ENCODE data around the gene HDGFL2. TPM values are rescaled to one million over a fixed set of nuclear protein-coding genes. Genes with fewer than 3 reads are reported as not detected.

Gene HDGFL2
- total and polyA plus RNA-seq, 12 donors, result 22.0 to 74.7 (median 35.7) TPM

GRCh38 chr19:4519521-4520277, 47.6 kb downstream of the HDGFL2 start:
- intact Hi-C loops (cut with DNase I), result loop anchor here in 1 of 2 donors (10.0 kb wide), 1 partner anchor 255 kb away; no protein-coding TSS in a partner anchor
- no peak overlapping the region for H3K4me3 ChIP-seq
- H3K27ac ChIP-seq, result no peak overlapping the region
- no peaks in the 10 kb centered on the region for H3K27me3 ChIP-seq
- no peaks in the 10 kb centered on the region for H3K9me3 ChIP-seq (replicated peaks in 1 of 3)
- H3K4me1 ChIP-seq (replicated peaks in 1 of 2), result no peaks in the 10 kb centered on the region
- no peaks in the 10 kb centered on the region for H3K36me3 ChIP-seq (replicated peaks in 1 of 2)
- WGBS, 4 donors, result 61 to 85% (median 71%) methylated on average over 7 to 9 of the region's 9 CpGs
- DNase-seq, result no peak
- TF ChIP-seq POLR2A (IDR thresholded peaks at IDR 0.05), result no peak
- no peak for TF ChIP-seq CTCF (IDR thresholded peaks at IDR 0.05)

GRCh38 chr19:4521170-4521887, 49.2 kb downstream of the HDGFL2 start:
- H3K27ac ChIP-seq, result no peak overlapping the region
- no peak overlapping the region for H3K4me3 ChIP-seq
- no peaks in the 10 kb centered on the region for H3K9me3 ChIP-seq (replicated peaks in 1 of 3)
- intact Hi-C loops (cut with DNase I), result loop anchor here in 1 of 2 donors (10.0 kb wide), 1 partner anchor 257 kb away; no protein-coding TSS in a partner anchor
- no peaks in the 10 kb centered on the region for H3K27me3 ChIP-seq
- TF ChIP-seq CTCF (IDR thresholded peaks at IDR 0.05) (no peak), POLR2A (IDR thresholded peaks at IDR 0.05) (no peak)
- no peaks in the 10 kb centered on the region for H3K4me1 ChIP-seq (replicated peaks in 1 of 2)
- H3K36me3 ChIP-seq (replicated peaks in 1 of 2), result no peaks in the 10 kb centered on the region
- no peak for DNase-seq
- WGBS, 4 donors, result 70 to 81% (median 75%) methylated on average over 11 of the region's 11 CpGs

GRCh38 chr19:4521888-4522242, 49.8 kb downstream of the HDGFL2 start:
- no peaks in the 10 kb centered on the region for H3K36me3 ChIP-seq (replicated peaks in 1 of 2)
- no peaks in the 10 kb centered on the region for H3K4me1 ChIP-seq (replicated peaks in 1 of 2)
- DNase-seq, result no peak
- H3K27ac ChIP-seq, result no peak overlapping the region
- no peaks in the 10 kb centered on the region for H3K27me3 ChIP-seq
- WGBS, 4 donors, result 75 to 87% (median 82%) methylated on average over 4 to 5 of the region's 5 CpGs
- intact Hi-C loops (cut with DNase I), result loop anchor here in 1 of 2 donors (10.0 kb wide), 1 partner anchor 257 kb away; no protein-coding TSS in a partner anchor
- H3K4me3 ChIP-seq, result no peak overlapping the region
- H3K9me3 ChIP-seq (replicated peaks in 1 of 3), result no peaks in the 10 kb centered on the region
- TF ChIP-seq POLR2A (IDR thresholded peaks at IDR 0.05), result no peak
- no peak for TF ChIP-seq CTCF (IDR thresholded peaks at IDR 0.05)

- no peaks in the 10 kb centered on the region for H3K36me3 ChIP-seq (replicated peaks in 1 of 2)
- intact Hi-C loops (cut with DNase I), result loop anchor here in 1 of 2 donors (10.0 kb wide), 1 partner anchor 258 kb away; no protein-coding TSS in a partner anchor
- TF ChIP-seq CTCF (IDR thresholded peaks at IDR 0.05) (no peak), POLR2A (IDR thresholded peaks at IDR 0.05) (no peak)
Measured at GRCh38 chr19:4522291-4523002, 50.4 kb downstream of the HDGFL2 start.

More at GRCh38 chr19:4522291-4523002, 50.4 kb downstream of the HDGFL2 start:
- H3K4me1 ChIP-seq (replicated peaks in 1 of 2), result no peaks in the 10 kb centered on the region
- WGBS, 4 donors, result 88 to 94% (median 89%) methylated on average over 13 to 15 of the region's 15 CpGs
- H3K27ac ChIP-seq, result no peak overlapping the region
- H3K27me3 ChIP-seq, result no peaks in the 10 kb centered on the region
- no peak overlapping the region for H3K4me3 ChIP-seq
- H3K9me3 ChIP-seq (replicated peaks in 1 of 3), result no peaks in the 10 kb centered on the region
- DNase-seq, result no peak

All from adrenal gland (tissue), 12 donors.